ENCODE measurements around the gene SPRY2.

GRCh38 chr13:80341101-80341755 lies at the start of gene SPRY2:
- TF ChIP-seq EP300 (IDR thresholded peaks at IDR 0.05): no peak
- peak in 1 of 2 donors; percentile 88 for TF ChIP-seq POLR2A (IDR thresholded peaks at IDR 0.05)
- TF ChIP-seq CTCF (IDR thresholded peaks at IDR 0.05): peak in 1 of 2 donors; percentile 9

All from suprapubic skin (tissue), 3 donors.